Measurements from ENCODE around the gene IGLL1.
"Not testable (repeated sequence)": the region's sequence is repeated elsewhere in the genome, so short reads cannot be mapped to it uniquely, and the experiment has no call there.

IGLL1 gene

GRCh38 chr22:23609983-23610781, 30.1 kb upstream of the IGLL1 start:
- DNase-seq (ENCODE audit: insufficient read length, low spot score) = no peak
- no peak for TF ChIP-seq POLR2A (IDR thresholded peaks at IDR 0.05; ENCODE audit: low read depth, low read length)
- no peak for TF ChIP-seq POU2F2 (IDR thresholded peaks at IDR 0.05; ENCODE audit: low read depth, low read length)
- TF ChIP-seq SPI1 (IDR thresholded peaks at IDR 0.05; ENCODE audit: low read depth, low read length) = no peak
- no peak for TF ChIP-seq POLR2AphosphoS5 (IDR thresholded peaks at IDR 0.05; ENCODE audit: low read depth, low read length)
- TF ChIP-seq TAF1 (IDR thresholded peaks at IDR 0.05; ENCODE audit: low read depth, low read length) = no peak
- TF ChIP-seq PAX5 (IDR thresholded peaks at IDR 0.05; ENCODE audit: insufficient read depth, low read length, severe bottlenecking) = no peak
- no peak for FAIRE-seq

DNA sequence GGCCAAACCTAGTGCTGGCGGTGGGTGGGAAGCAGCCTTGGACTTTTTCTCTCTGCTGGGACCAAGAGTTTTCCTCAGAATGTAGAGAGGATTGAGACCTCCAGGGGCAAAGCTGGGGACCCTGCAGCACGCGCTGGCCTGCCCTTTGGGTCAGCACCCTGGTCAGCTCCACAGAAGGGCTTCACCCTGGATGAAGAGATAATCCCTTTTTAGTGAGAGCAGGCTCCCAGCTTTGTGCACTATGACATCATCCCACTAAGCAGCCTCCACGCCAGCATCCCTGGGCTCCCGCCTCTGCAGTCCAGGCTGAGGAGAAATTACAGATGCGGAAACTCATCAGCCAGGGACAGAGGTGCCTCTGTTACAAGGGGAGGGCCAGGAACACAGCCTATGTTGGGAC, 28.5 kb upstream of the IGLL1 start:
- no peak for FAIRE-seq
- DNase-seq (ENCODE audit: insufficient read length, low spot score) = no peak
- TF ChIP-seq SPI1 (IDR thresholded peaks at IDR 0.05; ENCODE audit: low read depth, low read length) (no peak), POLR2A (IDR thresholded peaks at IDR 0.05; ENCODE audit: low read depth, low read length) (no peak), TAF1 (IDR thresholded peaks at IDR 0.05; ENCODE audit: low read depth, low read length) (no peak), POU2F2 (IDR thresholded peaks at IDR 0.05; ENCODE audit: low read depth, low read length) (no peak), PAX5 (IDR thresholded peaks at IDR 0.05; ENCODE audit: insufficient read depth, low read length, severe bottlenecking) (no peak), POLR2AphosphoS5 (IDR thresholded peaks at IDR 0.05; ENCODE audit: low read depth, low read length) (no peak)

- TF ChIP-seq POLR2AphosphoS5 (IDR thresholded peaks at IDR 0.05; ENCODE audit: low read depth, low read length) (no peak), TAF1 (IDR thresholded peaks at IDR 0.05; ENCODE audit: low read depth, low read length) (no peak), POLR2A (IDR thresholded peaks at IDR 0.05; ENCODE audit: low read depth, low read length) (no peak), SPI1 (IDR thresholded peaks at IDR 0.05; ENCODE audit: low read depth, low read length) (no peak), POU2F2 (IDR thresholded peaks at IDR 0.05; ENCODE audit: low read depth, low read length) (no peak), PAX5 (IDR thresholded peaks at IDR 0.05; ENCODE audit: insufficient read depth, low read length, severe bottlenecking) (no peak)
- DNase-seq (ENCODE audit: insufficient read length, low spot score) (no peak), FAIRE-seq (no peak)
These were observed 26.4 kb upstream of the IGLL1 start for GRCh38 chr22:23606204-23607131.

DNA sequence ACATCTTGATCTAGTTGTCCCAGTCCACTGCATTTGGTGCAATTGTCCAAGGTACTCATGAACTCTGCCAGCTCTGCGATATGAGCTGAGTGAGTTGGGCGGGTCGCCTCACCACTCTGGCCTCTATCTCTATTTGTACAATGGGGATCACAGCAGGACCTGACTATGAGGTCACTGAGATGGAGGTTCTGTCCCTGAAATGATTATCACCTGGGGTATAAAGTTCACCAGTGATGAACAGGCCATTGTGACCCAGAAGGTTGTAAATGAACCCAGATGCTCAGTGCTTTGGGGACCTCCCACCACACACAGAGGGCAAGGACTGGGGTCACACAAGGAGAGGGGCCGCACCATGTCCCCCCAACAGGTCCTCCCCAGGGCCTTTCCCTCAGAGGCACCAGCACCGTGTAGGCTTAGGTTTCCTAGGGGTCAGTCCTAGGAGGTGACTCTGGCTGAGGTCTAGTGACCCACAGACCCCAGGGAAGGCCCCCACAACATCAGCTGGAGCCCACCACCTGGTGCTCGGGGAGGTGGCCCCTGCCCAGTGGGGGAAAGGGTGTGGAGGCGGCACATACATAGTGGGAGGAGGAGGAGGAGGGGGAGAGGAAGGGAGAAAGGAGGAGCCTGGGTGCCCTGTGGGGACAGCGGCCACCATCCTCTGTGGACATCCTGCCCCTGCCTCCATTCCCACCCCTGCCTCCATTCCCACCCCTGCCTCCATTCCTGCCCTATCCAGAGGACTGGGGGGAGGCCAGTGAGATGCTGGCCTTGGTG, 25.0 kb upstream of the IGLL1 start:
- DNase-seq (ENCODE audit: insufficient read length, low spot score) (no peak), FAIRE-seq (no peak)
- TF ChIP-seq POU2F2 (IDR thresholded peaks at IDR 0.05; ENCODE audit: low read depth, low read length) = no peak
- no peak for TF ChIP-seq PAX5 (IDR thresholded peaks at IDR 0.05; ENCODE audit: insufficient read depth, low read length, severe bottlenecking)
- TF ChIP-seq TAF1 (IDR thresholded peaks at IDR 0.05; ENCODE audit: low read depth, low read length) = no peak
- TF ChIP-seq POLR2A (IDR thresholded peaks at IDR 0.05; ENCODE audit: low read depth, low read length) = no peak
- TF ChIP-seq SPI1 (IDR thresholded peaks at IDR 0.05; ENCODE audit: low read depth, low read length) = no peak
- no peak for TF ChIP-seq POLR2AphosphoS5 (IDR thresholded peaks at IDR 0.05; ENCODE audit: low read depth, low read length)

DNA sequence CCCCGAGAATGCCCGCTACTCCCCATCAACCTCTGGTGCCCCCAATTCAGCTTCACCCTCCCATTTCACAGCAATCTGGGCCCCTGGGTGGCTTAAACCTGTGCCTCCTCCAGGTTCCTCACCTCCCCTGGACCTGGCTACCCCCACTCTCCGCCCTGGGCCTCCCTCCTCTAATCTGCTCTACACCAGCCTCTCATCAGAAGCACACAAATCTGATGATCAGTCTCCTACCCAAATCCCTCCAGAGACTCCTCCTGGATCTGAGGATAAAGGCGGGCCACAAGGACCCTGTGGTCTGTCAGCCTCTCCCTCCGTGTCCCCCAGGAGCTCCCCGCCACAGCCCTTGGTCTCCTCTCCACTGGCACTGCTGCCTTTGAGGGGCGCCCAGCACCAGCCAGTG, 23.2 kb upstream of the IGLL1 start:
- DNase-seq (ENCODE audit: insufficient read length, low spot score) = no peak
- TF ChIP-seq SPI1 (IDR thresholded peaks at IDR 0.05; ENCODE audit: low read depth, low read length) = no peak
- no peak for TF ChIP-seq POU2F2 (IDR thresholded peaks at IDR 0.05; ENCODE audit: low read depth, low read length)
- TF ChIP-seq POLR2A (IDR thresholded peaks at IDR 0.05; ENCODE audit: low read depth, low read length) = no peak
- no peak for TF ChIP-seq POLR2AphosphoS5 (IDR thresholded peaks at IDR 0.05; ENCODE audit: low read depth, low read length)
- TF ChIP-seq TAF1 (IDR thresholded peaks at IDR 0.05; ENCODE audit: low read depth, low read length) = no peak
- TF ChIP-seq PAX5 (IDR thresholded peaks at IDR 0.05; ENCODE audit: insufficient read depth, low read length, severe bottlenecking) = no peak
- FAIRE-seq = no peak

- DNase-seq (ENCODE audit: insufficient read length, low spot score) (no peak), FAIRE-seq (no peak)
- TF ChIP-seq TAF1 (IDR thresholded peaks at IDR 0.05; ENCODE audit: low read depth, low read length) (no peak), POLR2A (IDR thresholded peaks at IDR 0.05; ENCODE audit: low read depth, low read length) (no peak), PAX5 (IDR thresholded peaks at IDR 0.05; ENCODE audit: insufficient read depth, low read length, severe bottlenecking) (no peak), POU2F2 (IDR thresholded peaks at IDR 0.05; ENCODE audit: low read depth, low read length) (no peak), POLR2AphosphoS5 (IDR thresholded peaks at IDR 0.05; ENCODE audit: low read depth, low read length) (no peak), SPI1 (IDR thresholded peaks at IDR 0.05; ENCODE audit: low read depth, low read length) (no peak)
These were observed 18.9 kb upstream of the IGLL1 start for GRCh38 chr22:23598805-23599518.

DNA sequence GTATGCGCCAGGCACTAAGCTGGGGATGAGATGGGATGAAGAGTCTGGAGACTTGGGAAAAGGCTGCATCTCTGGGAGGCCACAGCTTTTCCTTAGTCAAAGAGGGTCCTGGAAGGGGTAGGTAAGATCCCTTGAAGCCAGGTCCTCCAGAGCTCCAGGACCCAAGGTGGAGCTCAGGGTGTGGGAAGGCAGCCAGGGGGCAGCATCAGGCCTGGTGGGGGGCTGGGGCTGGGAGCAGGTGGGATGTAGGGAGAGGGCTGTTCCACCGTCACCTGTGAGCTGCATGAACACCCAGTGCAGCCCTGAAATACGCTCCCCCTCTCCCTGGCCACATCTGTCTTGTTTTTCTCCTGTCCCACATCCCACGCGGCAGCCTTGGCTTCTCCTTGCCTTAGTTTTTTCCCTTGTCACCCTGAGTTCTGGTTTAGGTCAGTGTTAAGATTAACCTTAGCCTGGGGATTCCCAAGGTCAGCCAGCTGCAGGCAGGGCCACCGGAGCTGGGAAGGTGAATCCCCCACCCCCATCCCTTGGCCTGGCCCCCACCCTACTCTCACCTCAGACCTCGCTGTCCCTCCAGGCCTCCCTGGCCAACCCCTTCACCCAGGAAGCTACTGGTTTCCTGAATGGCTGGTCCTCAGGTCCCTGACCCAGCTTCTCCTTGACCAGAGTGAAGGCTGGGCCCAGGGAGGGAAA, 17.6 kb upstream of the IGLL1 start:
- not testable (repeated sequence) for DNase-seq (ENCODE audit: insufficient read length, low spot score)
- FAIRE-seq = peak; percentile 77

DNA sequence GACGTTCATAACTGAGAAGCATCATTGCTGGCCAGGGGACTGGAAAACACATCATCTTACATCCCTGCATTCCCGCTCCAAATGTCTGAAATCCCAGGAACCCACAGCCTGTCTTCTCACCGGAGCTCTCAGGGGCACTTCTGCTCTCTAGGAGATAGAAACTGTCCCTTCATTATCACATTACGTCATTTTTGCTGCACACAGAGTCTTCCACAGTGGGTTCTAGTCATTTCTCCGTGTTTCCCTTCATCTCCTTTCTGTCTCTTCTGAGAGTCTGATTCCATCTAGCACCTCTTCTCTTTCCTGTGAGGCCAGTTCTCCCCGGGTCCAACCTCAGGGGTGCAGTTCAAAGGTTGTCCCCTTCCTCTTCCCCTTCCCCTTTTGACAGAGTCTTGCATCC, 15.8 kb upstream of the IGLL1 start:
- not testable (repeated sequence) for FAIRE-seq; DNase-seq (ENCODE audit: insufficient read length, low spot score)
